ENCODE results near the gene BMPR2. TPM values are rescaled to one million over a fixed set of nuclear protein-coding genes. Genes with fewer than 3 reads are reported as not detected.

Gene BMPR2
- polyA plus RNA-seq, 1 of the 3 experiments (the other 2 are of a cell fraction) = 10.2 TPM

DNA sequence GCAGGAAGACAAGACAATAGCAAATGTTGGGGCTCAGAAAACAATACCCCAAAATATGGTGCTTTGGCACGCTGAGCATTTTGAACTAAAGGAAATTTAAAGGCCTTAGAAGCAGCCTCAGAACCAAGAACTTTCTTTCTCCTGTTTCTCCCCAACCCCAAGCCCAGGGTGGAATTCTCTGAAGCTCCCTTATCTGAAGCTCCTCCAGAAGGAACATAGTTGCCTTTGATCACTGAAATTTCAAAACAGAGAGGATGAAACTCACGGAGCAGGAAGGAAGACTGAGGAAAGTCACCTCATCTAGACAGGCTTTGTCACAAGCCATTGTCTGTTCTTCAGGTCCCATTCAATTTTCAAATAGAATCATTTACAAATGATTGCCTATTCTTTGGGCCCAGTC is 15.5 kb upstream of the BMPR2 start:
- Histone ChIP-seq H3K4me1 (ENCODE audit: control insufficient read depth in 1 of 2, insufficient read depth in 2 of 2, low read depth in 1 of 2, low read length in 1 of 2) (no peaks in the 10 kb centered on the region), H3K27me3 (ENCODE audit: insufficient read depth) (no peaks in the 10 kb centered on the region), H3K9me2 (no peaks in the 10 kb centered on the region), H3K79me2 (ENCODE audit: insufficient read depth) (no peaks in the 10 kb centered on the region), H3K4me3 (ENCODE audit: low read depth in 2 of 2, low read length in 1 of 2) (no peak overlapping the region), H3K36me3 (replicated peaks in 1 of 2; ENCODE audit: control insufficient read depth in 1 of 2, insufficient read depth in 2 of 2, low read length in 1 of 2) (no peaks in the 10 kb centered on the region), H3K27ac (ENCODE audit: low read depth in 2 of 2, low read length in 1 of 2) (no peak overlapping the region), H4K20me1 (ENCODE audit: insufficient read depth) (no peaks in the 10 kb centered on the region), H3K9ac (no peak overlapping the region), H2AFZ (ENCODE audit: low read depth) (no peak overlapping the region), H3F3A (replicated peaks; ENCODE audit: insufficient read depth) (peaks cover 7% of the 10 kb centered on the region), H3K4me2 (no peak overlapping the region), H3K9me3 (no peaks in the 10 kb centered on the region)
- TF ChIP-seq FOSL2 (IDR thresholded peaks at IDR 0.05; ENCODE audit: borderline replicate concordance, low read depth) (no peak), RFX5 (IDR thresholded peaks at IDR 0.05; ENCODE audit: low read length) (no peak), EZH2phosphoT487 (IDR thresholded peaks at IDR 0.05; ENCODE audit: borderline replicate concordance, low read depth) (no peak), TCF12 (IDR thresholded peaks at IDR 0.05) (no peak), CHD2 (IDR thresholded peaks at IDR 0.05; ENCODE audit: low read length, partially characterized antibody) (no peak), JUND (IDR thresholded peaks at IDR 0.05) (no peak), TEAD4 (IDR thresholded peaks at IDR 0.05; ENCODE audit: borderline replicate concordance, insufficient read depth) (no peak), MXI1 (IDR thresholded peaks at IDR 0.05; ENCODE audit: low read depth, low read length) (no peak), SIN3A (IDR thresholded peaks at IDR 0.05; ENCODE audit: borderline replicate concordance, low read depth, low read length) (no peak), TAF1 (IDR thresholded peaks at IDR 0.05; ENCODE audit: borderline replicate concordance, low read depth, low read length) (no peak), GATA2 (CRISPR knock-in tag; IDR thresholded peaks at IDR 0.05) (no peak), GABPA (IDR thresholded peaks at IDR 0.05; ENCODE audit: low read depth) (no peak), POLR2AphosphoS5 (IDR thresholded peaks at IDR 0.05; ENCODE audit: low read depth, low read length) (no peak), RAD21 (IDR thresholded peaks at IDR 0.05; ENCODE audit: low read length) (no peak)
- TF ChIP-seq, protein P1, sequence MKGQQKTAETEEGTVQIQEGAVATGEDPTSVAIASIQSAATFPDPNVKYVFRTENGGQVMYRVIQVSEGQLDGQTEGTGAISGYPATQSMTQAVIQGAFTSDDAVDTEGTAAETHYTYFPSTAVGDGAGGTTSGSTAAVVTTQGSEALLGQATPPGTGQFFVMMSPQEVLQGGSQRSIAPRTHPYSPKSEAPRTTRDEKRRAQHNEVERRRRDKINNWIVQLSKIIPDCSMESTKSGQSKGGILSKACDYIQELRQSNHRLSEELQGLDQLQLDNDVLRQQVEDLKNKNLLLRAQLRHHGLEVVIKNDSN (IDR thresholded peaks at IDR 0.05; ENCODE audit: borderline replicate concordance, low read depth) = no peak
- TF ChIP-seq, protein P2, sequence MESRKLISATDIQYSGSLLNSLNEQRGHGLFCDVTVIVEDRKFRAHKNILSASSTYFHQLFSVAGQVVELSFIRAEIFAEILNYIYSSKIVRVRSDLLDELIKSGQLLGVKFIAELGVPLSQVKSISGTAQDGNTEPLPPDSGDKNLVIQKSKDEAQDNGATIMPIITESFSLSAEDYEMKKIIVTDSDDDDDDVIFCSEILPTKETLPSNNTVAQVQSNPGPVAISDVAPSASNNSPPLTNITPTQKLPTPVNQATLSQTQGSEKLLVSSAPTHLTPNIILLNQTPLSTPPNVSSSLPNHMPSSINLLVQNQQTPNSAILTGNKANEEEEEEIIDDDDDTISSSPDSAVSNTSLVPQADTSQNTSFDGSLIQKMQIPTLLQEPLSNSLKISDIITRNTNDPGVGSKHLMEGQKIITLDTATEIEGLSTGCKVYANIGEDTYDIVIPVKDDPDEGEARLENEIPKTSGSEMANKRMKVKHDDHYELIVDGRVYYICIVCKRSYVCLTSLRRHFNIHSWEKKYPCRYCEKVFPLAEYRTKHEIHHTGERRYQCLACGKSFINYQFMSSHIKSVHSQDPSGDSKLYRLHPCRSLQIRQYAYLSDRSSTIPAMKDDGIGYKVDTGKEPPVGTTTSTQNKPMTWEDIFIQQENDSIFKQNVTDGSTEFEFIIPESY (IDR thresholded peaks at IDR 0.05; ENCODE audit: borderline replicate concordance, low read depth) = no peak
- TF ChIP-seq, protein P3, sequence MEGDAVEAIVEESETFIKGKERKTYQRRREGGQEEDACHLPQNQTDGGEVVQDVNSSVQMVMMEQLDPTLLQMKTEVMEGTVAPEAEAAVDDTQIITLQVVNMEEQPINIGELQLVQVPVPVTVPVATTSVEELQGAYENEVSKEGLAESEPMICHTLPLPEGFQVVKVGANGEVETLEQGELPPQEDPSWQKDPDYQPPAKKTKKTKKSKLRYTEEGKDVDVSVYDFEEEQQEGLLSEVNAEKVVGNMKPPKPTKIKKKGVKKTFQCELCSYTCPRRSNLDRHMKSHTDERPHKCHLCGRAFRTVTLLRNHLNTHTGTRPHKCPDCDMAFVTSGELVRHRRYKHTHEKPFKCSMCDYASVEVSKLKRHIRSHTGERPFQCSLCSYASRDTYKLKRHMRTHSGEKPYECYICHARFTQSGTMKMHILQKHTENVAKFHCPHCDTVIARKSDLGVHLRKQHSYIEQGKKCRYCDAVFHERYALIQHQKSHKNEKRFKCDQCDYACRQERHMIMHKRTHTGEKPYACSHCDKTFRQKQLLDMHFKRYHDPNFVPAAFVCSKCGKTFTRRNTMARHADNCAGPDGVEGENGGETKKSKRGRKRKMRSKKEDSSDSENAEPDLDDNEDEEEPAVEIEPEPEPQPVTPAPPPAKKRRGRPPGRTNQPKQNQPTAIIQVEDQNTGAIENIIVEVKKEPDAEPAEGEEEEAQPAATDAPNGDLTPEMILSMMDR (IDR thresholded peaks at IDR 0.05) = no peak
- TF ChIP-seq, protein P4, sequence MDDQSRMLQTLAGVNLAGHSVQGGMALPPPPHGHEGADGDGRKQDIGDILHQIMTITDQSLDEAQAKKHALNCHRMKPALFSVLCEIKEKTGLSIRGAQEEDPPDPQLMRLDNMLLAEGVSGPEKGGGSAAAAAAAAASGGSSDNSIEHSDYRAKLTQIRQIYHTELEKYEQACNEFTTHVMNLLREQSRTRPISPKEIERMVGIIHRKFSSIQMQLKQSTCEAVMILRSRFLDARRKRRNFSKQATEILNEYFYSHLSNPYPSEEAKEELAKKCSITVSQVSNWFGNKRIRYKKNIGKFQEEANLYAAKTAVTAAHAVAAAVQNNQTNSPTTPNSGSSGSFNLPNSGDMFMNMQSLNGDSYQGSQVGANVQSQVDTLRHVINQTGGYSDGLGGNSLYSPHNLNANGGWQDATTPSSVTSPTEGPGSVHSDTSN (IDR thresholded peaks at IDR 0.05) = no peak
- DNase-seq = no peak
- ChIA-PET POLR2A (no interaction called here), CTCF (no interaction called here)
- 94% methylated on average over 2 of the region's 2 CpGs for WGBS (ENCODE audit: low lambda C conversion rate)
